HFF-Myc (cell line): ENCODE results near the gene MCTP1.

Source experiments
- DNase-seq: peaks from one replicate; pipeline ENCODE4 v3.0.0-alpha.2; 2011; ENCODE audit warnings: low read depth; ENCODE audit errors: extremely low read depth
- H3K4me3 ChIP-seq: replicated peaks from 2 replicates; pipeline ENCODE4 v1.5.1; 2011; ENCODE audit warnings: low read depth, mild to moderate bottlenecking, control low read depth, low read length
- TF ChIP-seq, protein P1 (sequence below): IDR thresholded peaks from 2 replicates; pipeline ENCODE4 v1.5.1; 2012; ENCODE audit warnings: mild to moderate bottlenecking, low read depth, low read length, control low read depth; ENCODE audit errors: missing control alignments

MCTP1 gene

DNA sequence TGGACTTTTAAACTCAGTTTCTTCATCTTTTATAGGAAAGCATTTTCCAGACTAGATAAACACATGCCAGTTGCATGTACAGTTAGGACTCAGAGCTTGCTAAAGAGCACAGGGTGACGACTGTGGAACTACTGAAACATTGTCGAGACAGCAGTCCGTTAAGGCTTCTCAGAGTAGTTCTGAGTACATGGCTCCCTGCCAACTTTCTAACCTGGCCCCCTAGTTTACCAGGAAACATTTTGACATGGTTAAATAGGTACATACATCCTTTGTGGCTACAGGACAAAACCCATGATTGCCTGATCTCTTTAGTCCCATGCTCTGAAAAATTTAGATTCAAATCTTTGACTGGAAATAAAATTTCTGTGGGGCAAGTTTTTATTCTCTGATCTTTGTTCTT is 536.7 kb downstream of the MCTP1 start:
- TF ChIP-seq, protein P1, sequence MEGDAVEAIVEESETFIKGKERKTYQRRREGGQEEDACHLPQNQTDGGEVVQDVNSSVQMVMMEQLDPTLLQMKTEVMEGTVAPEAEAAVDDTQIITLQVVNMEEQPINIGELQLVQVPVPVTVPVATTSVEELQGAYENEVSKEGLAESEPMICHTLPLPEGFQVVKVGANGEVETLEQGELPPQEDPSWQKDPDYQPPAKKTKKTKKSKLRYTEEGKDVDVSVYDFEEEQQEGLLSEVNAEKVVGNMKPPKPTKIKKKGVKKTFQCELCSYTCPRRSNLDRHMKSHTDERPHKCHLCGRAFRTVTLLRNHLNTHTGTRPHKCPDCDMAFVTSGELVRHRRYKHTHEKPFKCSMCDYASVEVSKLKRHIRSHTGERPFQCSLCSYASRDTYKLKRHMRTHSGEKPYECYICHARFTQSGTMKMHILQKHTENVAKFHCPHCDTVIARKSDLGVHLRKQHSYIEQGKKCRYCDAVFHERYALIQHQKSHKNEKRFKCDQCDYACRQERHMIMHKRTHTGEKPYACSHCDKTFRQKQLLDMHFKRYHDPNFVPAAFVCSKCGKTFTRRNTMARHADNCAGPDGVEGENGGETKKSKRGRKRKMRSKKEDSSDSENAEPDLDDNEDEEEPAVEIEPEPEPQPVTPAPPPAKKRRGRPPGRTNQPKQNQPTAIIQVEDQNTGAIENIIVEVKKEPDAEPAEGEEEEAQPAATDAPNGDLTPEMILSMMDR = no peak

DNA sequence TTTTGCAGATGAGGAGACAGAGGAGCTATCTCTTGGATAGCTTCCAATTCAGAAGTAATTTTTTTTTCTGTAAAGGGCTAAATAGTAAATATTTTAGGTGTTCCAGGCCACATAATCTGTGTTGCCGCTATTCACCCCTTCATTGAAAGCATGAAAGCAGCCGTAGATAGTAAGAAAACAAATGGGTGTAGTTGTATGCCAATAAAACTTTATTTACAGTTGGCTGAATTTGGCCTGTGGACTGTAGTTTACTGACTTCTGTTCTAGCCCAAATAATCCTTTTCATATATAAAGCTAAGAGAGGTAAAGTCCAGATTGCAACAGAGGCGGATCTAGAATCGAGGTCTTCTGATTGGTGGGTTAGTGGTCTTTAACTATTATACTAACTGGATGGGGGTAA is 537.5 kb downstream of the MCTP1 start:
- DNase-seq = no peak
- TF ChIP-seq, protein P1 = no peak
- no peak overlapping the region for H3K4me3 ChIP-seq

More for the DNA sequence above, 536.7 kb downstream of the MCTP1 start:
- no peak for DNase-seq
- H3K4me3 ChIP-seq = no peak overlapping the region

DNA sequence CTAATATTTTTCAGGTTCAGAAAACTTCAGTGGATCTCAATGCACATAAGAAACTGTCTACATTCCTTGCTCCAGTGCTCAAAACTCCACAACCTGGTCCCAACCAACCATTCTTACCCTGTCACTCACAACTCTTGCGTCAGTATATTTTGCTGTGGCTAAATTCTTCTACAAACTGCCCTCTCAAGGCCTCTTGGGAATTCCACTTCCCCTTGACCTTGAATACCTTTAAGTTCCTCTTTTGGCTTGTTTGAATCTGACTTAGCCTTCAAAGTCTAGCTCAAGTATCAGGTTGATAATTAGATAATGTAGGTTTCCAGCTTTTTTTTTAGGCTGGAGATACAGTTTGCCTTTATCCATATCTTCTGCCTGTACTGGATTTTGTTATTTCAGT is 538.2 kb downstream of the MCTP1 start:
- no peak overlapping the region for H3K4me3 ChIP-seq
- no peak for DNase-seq
- TF ChIP-seq, protein P1 = no peak

DNA sequence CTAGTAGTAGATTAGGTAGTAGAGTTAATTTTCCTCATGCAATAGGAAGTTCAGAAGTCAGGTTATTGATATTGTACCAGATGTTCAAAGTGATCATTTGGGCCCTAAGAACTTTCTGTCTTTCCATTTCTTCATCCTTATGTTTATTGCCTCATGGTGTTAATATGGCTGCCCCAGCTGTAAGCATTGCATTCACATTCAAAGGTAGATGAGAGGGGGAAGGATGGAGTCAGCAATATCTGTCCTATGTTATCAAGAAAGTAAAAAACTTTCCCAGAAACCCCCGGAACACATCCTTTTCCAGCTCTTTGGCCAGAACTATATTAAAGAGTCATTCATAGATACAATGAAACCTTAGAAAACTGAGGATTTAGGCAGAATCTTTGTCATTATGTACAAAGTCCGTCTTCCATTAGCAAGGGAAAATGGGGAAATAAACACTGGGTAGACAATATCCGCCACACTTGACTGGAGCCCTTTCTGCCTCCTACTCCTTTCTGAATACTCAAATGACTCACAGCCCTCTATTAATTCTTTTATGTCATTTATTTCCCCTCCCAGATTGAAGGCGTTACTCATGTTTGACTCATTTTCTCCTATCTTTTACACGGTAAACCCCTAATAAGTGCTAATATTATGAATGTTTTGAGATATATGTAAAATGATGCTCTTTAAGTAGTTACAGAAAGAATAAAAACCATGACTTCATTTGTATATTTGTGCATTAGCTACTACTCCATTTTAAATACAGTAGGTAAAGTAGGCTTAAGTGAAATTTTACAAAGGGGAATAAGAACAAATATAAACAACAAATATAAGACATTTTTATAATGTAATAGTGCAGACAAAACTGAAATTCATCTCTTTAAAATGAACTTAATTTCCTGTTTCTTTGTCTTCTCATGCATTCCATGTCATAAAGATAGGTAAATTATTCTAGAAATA is 538.8 kb downstream of the MCTP1 start:
- DNase-seq = no peak
- TF ChIP-seq, protein P1 = no peak
- no peak overlapping the region for H3K4me3 ChIP-seq

DNA sequence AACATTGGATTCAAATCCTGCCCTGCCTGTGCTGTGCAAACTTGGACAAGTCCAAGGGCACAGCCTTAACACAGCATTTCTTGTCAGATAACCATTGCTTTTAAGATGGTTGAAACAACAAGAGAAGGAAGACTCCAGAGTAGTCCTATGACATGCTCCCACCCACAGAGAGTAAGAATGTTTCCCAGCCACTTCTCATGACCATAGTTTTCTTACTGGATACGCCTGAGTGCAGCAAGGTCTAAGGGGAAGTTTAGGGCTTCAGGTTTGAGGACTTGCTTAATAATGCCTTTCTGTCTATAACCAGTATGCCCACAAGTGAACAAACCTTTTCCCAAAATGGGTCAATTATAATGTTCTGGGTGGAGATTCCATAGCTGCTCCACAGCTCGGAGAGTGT is 540.0 kb downstream of the MCTP1 start:
- no peak for DNase-seq
- TF ChIP-seq, protein P1 = no peak
- H3K4me3 ChIP-seq = no peak overlapping the region

DNA sequence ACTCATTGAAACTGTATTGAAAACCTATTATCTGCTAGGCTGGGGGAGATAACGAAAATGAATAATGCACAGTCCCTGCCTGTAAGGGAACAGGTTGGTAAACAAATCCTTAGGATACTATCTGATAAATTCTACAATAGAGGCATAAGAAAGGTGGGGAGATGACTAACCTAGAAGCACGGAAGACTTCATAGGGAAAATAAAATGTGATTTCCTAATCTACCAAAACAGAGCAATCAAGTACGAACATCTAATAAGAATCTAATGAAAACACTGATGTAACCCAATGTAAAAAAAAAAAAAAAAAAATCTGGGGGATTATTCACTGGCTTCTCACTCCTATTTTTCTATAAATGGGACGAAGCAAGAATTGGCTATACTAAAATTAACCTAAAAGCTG is 542.0 kb downstream of the MCTP1 start:
- no peak for DNase-seq
- no peak overlapping the region for H3K4me3 ChIP-seq
- TF ChIP-seq, protein P1 = no peak
